HFFc6 (cell line): ENCODE data around the gene ATIC. TPM values are rescaled to one million over a fixed set of nuclear protein-coding genes. Genes with fewer than 3 reads are reported as not detected.
A peak's percentile ranks its signal among the peaks of the same experiment; 100 is the strongest.

Source experiments
- DNase-seq: peaks from one replicate; pipeline ENCODE4 v3.0.0-alpha.2; 2018
- H3K27ac Mint-ChIP-seq: 2 replicates; pipeline ENCODE4 v1.8.0; 2020; ENCODE audit warnings: mild to moderate bottlenecking, mixed read lengths
- H3K27me3 Mint-ChIP-seq: 2 replicates; pipeline ENCODE4 v1.8.0; 2021; ENCODE audit warnings: mild to moderate bottlenecking, moderate library complexity, mixed read lengths; ENCODE audit not compliant: insufficient read depth
- H3K36me3 Mint-ChIP-seq: 2 replicates; pipeline ENCODE4 v1.8.0; 2021; ENCODE audit warnings: low read depth, mixed read lengths
- H3K4me1 Mint-ChIP-seq: 2 replicates; pipeline ENCODE4 v1.8.0; 2020; ENCODE audit warnings: low read depth, mixed read lengths
- H3K4me3 Mint-ChIP-seq: 2 replicates; pipeline ENCODE4 v1.8.0; 2020; ENCODE audit warnings: mild to moderate bottlenecking, moderate library complexity, mixed read lengths
- H3K9me3 Mint-ChIP-seq: 2 replicates; pipeline ENCODE4 v1.8.0; 2020; ENCODE audit warnings: mild to moderate bottlenecking, mixed read lengths
- CTCF ChIP-seq: fragments of 200-600 bp; sonication (generic); IDR thresholded peaks from 2 replicates; pipeline ENCODE4 v1.5.0; 2021; ENCODE audit warnings: antibody characterized with exemption, mild to moderate bottlenecking
- long read RNA-seq: library from polyadenylated mRNA; unstranded; transcript quantifications from one replicate; pipeline ENCODE4 v2.0.0, GENCODE V29; 2019
- total RNA-seq, 6 experiments: library from RNA; stranded (reverse); fragmentation: NEBNext Ultra II Directional; extraction: Animal tissue kit (Norgen Biotek cat#: 25700); gene quantifications; 2 replicates in 1 of 6; 3 replicates in 5 of 6; pipeline ENCODE4 v1.2.3, GENCODE V29; 2021

The ATIC gene
- total RNA-seq, result 100 to 1,000 TPM; 137 to 156 (median 150) TPM
- long read RNA-seq, transcript ATIC-201 (16 exons, 2,213 nt), result major isoform, 123 of 155 reads
- long read RNA-seq, transcript ATIC-205 (15 exons, 2,275 nt), result minor isoform, 6 of 155 reads
- long read RNA-seq, partial matches to known transcripts, result 16 of 155 reads
- long read RNA-seq, other reads (novel, unspliced or antisense), result 7 of 155 reads

- peaks cover 34% of the 10 kb centered on the region for H3K36me3 Mint-ChIP-seq
- H3K27ac Mint-ChIP-seq, result peak within 1 kb of the TSS; percentile 88
- H3K4me1 Mint-ChIP-seq, result peaks cover 35% of the 10 kb centered on the region
- no peaks in the 10 kb centered on the region for H3K9me3 Mint-ChIP-seq
- peaks cover 3% of the 10 kb centered on the region for H3K27me3 Mint-ChIP-seq
- TF ChIP-seq CTCF, result peak; percentile 33
- peak; percentile 89 for DNase-seq
- H3K4me3 Mint-ChIP-seq, result peak within 1 kb of the TSS; percentile 94
These were observed at the start of gene ATIC for GRCh38 chr2:215311625-215312396. Gene ATIC (plus strand): TSS chr2:215312059. CDS start chr2:215312143, 84 bp downstream.

- no peaks in the 10 kb centered on the region for H3K27me3 Mint-ChIP-seq
- no peaks in the 10 kb centered on the region for H3K36me3 Mint-ChIP-seq
- H3K27ac Mint-ChIP-seq, result no peak overlapping the region
- H3K9me3 Mint-ChIP-seq, result no peaks in the 10 kb centered on the region
- no peaks in the 10 kb centered on the region for H3K4me1 Mint-ChIP-seq
- H3K4me3 Mint-ChIP-seq, result no peak overlapping the region
- TF ChIP-seq CTCF, result no peak
- no peak for DNase-seq
These were observed 49.6 kb upstream of the ATIC start for GRCh38 chr2:215262303-215262702.

- no peaks in the 10 kb centered on the region for H3K36me3 Mint-ChIP-seq
- H3K27me3 Mint-ChIP-seq, result no peaks in the 10 kb centered on the region; the same call in 1 of the 2 replicates
- H3K4me1 Mint-ChIP-seq, result no peaks in the 10 kb centered on the region
- no peak overlapping the region for H3K4me3 Mint-ChIP-seq
- no peak for DNase-seq
- no peaks in the 10 kb centered on the region for H3K9me3 Mint-ChIP-seq
- TF ChIP-seq CTCF, result no peak
- no peak overlapping the region for H3K27ac Mint-ChIP-seq
These were observed 49.0 kb upstream of the ATIC start for GRCh38 chr2:215262741-215263362.

GRCh38 chr2:215264374-215264773, 47.5 kb upstream of the ATIC start:
- no peak overlapping the region for H3K27ac Mint-ChIP-seq
- no peaks in the 10 kb centered on the region for H3K9me3 Mint-ChIP-seq
- no peak for DNase-seq
- no peaks in the 10 kb centered on the region for H3K4me1 Mint-ChIP-seq
- no peak overlapping the region for H3K4me3 Mint-ChIP-seq
- TF ChIP-seq CTCF, result no peak
- H3K36me3 Mint-ChIP-seq, result no peaks in the 10 kb centered on the region
- H3K27me3 Mint-ChIP-seq, result no peaks in the 10 kb centered on the region; the same call in 1 of the 2 replicates

- peak; percentile 62 for DNase-seq
- Mint-ChIP-seq H3K4me3 (0 out of 2 replicates have a peak overlapping the region, but pooled peaks have one; percentile 46), H3K9me3 (no peaks in the 10 kb centered on the region), H3K27ac (no peak overlapping the region), H3K27me3 (no peaks in the 10 kb centered on the region; the same call in 1 of the 2 replicates), H3K36me3 (no peaks in the 10 kb centered on the region), H3K4me1 (no peaks in the 10 kb centered on the region)
- TF ChIP-seq CTCF, result peak; percentile 95
These were observed 42.3 kb upstream of the ATIC start for GRCh38 chr2:215269397-215270117.
